ENCODE data around the gene SLC25A10.
"Not testable (repeated sequence)": the region's sequence is repeated elsewhere in the genome, so short reads cannot be mapped to it uniquely, and the experiment has no call there.

The SLC25A10 gene

DNA sequence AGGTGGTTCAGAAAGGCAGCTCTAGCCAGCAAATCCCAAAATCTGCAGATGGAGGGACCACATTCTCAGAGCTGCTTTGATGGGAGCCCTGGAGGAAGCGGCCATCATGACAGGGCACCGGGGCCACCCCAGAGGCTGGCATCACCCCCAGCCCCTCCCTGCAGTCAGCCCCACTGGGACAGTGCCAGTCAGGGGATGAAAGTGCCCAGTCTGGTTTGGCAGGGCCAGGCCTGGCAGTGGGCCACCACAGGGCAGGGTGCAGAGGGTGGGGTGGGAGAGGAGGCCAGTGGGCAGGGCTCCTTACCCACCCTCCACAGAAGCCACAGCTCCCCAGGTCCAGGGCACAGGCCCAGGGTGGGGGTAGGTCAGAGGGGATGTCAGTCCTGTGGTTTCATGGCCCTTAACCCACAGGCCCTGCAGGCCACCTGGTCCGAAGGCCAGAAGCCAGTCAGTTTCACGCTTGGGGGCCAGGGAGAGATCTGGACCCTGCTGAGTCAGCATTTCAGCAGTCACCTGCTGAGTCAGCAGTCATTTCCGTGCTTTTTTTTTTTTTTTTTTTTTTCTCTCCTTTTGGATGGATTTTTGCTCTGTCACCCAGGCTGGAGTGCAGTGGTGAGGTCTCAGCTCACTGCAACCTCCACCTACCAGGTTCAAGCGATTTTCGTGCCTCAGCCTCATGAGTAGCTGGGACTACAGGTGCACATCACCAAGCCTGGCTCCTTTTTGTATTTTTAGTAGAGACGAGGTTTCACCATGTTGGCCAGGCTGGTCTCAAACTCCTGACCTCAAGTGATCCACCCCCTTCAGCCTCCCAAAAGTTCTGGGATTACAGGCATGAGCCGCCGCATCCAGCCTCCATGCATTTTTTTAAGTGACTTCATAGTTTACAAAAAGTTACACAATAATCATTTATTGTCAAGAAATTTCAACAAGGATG is 10.4 kb downstream of the SLC25A10 start:
- no peak for DNase-seq (ENCODE audit: low spot score)

DNA sequence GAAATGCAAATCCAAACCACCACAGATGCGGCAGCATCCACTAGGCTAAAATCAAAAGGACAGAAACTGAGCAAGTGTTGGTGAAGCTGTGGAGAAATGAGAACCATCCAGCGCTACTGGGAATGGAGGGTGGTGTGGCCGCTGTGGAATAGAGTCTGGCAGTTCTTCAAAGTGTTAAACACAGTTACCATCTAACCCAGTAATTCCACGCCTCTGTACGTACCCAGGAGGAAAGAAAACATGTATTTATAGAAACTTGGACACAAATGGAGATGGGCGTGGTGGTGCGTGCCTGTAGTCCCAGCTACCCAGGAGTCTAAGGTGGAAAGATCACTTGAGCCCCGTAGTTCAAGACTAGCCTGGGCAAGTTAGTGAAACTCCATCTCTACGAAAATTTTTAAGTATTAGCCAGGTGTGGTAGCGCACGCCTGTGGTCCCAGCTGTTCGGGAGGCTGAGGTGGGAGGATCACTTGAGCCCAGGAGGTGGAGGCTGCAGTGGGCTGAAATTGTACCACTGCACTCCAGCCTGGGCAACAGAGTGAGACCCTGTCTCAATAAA is 11.6 kb downstream of the SLC25A10 start:
- DNase-seq (ENCODE audit: low spot score) = no peak

DNA sequence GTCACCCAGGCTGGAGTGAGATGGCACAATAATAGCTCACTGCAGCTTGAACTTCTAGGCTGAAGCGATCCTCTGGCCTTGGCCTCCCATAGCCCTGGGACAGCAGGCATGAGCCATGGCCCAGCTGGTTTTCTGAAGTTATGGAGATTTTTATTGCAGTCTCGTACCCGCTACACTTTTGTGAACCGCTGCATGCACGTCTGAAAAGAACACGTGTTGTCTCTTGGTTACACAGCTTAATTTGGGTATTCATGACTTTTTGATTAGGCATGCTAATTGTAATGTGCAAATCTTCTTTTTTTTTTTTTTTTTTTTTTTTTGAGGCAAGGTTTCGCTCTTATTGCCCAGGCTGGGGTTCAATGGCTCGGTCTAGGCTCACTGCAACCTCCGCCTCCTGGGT is 13.4 kb downstream of the SLC25A10 start:
- DNase-seq (ENCODE audit: low spot score) = no peak

DNA sequence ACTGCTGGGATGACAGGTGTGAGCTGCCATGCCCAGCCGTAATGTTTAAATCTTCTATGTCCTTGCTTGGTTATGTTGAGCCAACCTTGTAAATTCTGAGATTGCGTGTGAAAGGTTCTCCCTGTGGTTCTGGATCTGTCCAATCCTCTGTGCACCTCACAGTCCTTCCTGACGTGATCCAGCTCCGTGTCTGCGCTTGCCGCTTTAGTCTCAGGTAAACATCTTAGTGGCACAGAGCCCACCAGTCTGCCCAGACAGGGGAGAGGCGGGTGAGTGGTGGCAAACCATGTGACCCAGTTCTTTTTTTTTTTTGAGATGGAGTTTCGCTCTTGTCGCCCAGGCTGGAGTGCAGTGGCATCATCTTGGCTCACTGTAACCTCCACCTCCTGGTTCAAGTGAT is 13.9 kb downstream of the SLC25A10 start:
- no peak for DNase-seq (ENCODE audit: low spot score)

DNA sequence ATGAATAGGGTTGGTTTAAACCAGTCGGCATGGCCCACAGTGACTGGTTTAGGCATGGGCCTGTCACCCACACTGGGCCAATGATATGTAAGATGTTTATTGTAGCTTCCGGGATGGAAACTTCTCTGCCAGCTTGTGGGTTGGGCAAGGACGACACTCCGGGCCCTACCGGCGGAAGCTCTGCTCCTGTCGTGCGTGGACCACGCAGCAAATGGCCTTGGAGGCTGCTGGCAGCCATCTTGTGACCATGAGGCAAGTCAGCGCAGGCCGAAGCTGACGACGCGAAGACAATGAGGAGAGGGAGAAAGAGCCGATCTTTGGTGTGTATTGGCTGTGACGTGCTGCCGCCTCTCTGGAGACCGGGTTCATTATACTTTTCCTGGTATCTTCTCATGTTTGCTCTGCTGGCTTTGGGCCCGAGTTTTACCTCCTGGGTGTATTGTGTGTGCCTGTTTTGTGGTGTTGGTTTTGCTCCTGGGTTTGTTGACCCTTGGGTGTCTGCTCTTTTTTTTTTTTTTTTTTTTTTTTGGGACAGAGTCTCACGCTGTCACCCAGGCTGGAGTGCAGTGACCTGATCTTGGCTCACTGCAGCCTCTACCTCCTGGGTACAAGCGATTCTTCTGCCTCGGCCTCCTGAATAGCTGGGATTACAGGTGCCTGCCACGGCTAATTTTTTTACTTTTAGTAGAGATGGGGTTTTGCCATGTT is 15.4 kb downstream of the SLC25A10 start:
- DNase-seq (ENCODE audit: low spot score) = no peak

DNA sequence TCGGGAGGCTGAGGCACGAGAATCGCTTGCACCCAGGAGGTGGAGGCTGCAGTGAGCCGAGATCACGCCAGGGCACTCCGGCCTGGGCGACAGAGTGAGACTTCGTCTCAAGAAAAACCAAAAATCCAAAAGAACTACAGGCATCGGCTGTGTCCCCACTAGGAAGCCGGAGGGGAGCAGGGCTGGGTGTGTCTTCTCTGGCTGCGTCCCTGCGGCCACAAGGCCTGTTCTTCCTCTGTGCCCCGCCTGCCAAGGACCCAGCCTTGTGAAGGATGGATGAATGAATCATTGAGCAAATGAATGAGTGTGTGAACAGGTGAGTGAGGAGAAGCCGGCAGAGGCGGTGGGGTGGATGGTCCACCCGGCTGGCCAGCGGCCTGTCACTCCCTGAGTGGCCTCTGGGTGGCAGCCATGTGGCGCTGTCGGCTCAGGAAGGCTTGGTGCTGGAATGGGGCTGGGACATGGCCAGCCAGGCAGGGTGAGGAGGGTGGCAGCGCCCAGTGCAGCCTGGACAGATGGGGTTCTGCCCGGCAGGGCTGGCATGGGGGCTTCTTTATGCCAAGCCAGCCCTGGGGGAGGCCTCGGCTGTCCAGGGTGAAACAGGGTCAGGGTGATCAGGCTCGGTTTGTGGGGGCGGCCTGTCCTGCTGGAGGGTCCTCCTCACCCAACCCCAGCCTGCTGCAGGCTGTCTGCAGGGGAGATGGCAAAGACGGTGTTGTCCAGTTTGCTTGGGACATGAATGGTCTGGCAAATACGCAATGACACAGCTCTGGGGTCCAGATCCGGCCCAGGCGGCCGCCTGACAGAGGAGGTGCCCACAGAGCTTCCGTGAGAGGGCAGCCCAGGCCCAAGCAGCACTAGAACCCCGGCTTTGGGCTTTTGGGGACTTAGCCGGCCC is 21.7 kb downstream of the SLC25A10 start:
- peak; percentile 73 for DNase-seq (ENCODE audit: low spot score)

DNA sequence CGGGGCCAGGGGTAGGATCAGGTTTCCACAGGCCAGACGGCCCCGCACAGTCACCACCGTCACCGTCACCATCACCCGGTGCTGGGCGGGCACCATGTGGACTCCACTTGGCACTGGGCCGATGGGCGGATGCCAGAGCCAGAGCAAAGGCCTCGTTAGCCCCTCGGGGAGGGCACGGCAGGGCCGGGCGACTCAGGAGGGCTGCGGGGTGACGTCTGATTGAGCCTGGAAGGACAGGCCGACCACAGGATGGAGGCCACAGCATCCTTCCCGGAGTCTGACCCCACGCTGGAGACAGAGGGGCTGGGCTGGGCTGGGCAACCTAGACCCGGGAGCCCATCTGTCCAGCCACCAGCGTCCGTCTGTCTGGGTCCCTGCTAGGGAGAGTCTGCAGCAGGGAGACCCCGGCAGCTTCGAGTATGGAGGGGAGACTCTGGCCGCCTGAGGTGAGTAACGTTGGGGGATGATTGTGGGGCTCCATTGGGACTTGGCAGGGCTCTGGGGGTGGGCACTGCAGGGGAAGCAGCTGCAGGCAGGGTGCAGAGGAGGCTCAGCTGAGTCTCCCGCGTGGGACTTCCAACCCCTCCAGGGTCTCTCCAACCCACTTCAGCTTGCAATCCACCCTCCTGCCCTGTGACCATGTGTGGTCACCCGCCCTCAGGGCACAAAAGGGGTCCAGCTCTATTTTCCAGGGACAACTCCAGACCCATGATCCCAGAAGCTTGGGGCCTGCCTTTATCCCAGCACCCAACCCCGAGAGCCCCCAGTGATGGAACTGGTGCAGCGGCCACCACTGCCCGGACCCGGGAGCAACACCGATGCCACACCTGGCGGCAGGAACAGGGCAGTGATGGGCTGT is 22.6 kb downstream of the SLC25A10 start:
- no peak for DNase-seq (ENCODE audit: low spot score)

DNA sequence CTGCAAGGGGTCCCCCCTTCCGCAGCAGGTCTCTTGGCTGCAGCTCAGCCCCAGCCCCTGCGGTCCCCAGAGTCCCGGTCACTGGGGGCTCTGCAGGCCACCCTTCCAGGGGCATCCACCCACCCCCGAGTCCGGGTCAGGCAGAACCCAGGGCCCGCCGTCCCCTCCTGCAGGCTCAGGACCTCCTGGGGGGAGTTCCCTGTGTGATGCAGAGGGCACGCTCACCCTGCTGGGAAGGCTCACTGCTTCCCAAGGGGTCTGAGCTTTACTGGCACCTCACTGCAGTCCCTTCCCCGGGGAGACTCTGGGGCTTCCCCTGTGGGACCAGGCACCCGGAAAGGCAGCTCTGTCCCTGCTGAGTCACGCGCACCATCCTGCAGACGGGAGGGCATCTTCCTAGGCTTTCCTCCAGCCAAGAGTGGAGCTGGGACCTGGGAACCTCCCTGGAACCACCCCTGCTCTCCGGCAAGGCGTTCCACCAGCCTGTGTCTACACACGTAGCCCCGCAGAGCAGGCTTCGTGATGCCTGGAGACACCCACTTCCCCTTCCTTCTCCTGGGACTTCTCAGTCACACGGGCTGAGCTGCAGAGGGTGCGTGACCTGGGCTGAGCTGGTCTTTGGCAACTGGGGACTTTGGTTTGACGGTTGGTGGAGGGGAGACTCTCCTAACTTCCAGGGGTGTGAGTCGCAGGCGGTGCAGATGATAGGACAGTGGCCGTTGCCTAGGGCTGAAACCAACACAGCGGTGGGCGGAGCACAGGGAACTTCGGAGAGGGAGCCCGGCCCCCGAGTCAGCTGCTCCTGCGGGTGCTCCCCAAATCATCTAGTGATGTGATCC is 23.4 kb downstream of the SLC25A10 start:
- no peak for DNase-seq (ENCODE audit: low spot score)

DNA sequence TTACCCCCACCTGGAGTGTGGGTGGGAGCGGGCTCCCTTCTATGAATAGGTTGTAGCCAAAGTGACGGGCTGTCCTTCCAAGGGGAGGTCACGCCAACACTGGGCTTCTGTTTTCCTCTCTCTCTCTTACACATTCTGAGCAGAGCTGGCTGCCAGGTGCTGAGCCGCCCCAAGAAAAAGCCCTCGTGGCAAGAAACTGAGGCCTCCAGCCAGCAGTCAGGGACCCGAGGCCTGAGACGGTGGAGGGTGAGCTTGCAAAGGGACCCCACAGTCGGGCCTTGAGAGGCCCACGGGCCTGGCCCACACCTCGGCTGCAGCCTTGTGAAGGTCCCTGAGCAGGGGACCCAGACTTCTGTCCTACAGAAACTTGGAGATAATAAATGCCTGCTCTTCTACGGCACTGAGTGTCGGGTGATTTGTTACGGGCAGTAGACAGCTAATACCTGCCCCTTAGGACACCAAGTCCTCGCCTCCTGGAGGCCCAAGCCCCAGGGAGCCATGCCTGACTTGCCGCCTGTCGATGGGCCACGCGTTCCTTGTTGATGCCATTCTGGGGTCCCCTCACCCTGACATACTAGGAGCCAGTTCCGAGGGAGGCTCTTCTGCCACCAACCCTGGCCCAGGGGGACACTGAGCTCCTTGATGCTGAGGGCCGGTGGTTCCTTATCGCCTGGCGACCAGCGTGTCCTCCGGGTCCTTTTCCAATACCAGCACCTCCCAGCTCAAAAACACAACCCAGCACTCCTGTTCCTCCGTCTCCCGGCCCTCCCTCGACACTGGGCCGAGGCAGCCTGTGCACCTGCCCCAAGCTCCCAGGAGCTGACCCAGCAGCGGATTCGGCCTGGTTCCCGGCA is 26.1 kb downstream of the SLC25A10 start:
- no peak for DNase-seq (ENCODE audit: low spot score)

DNA sequence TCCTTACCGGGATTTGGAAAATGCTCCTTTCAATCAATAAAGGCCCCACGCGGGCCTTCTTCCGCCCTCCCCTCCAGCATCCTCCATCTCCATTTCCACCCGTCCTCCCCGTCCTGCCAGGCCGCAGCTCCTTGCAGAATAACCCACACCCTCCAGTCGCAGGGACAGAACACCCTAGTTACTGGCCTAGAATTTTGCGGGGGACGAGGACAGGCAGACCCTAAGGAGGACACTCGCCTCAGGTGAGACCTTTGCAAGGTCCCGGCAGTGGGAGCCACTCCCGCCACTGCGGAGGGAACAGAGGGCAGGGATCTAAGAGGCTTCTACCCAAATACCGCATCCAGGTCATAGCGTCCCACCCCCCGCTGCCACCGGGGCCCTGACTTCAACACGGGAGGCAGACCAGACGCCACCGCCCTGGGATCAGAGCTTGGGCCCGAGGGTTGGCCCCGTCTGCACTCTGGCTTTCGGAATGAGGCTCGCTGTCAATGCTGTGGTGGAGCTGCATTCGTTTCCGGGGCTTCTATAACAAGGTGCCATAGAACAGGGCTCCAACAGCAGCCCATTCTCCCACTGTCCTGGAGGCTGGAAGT is 26.8 kb downstream of the SLC25A10 start:
- no peak for DNase-seq (ENCODE audit: low spot score)

DNA sequence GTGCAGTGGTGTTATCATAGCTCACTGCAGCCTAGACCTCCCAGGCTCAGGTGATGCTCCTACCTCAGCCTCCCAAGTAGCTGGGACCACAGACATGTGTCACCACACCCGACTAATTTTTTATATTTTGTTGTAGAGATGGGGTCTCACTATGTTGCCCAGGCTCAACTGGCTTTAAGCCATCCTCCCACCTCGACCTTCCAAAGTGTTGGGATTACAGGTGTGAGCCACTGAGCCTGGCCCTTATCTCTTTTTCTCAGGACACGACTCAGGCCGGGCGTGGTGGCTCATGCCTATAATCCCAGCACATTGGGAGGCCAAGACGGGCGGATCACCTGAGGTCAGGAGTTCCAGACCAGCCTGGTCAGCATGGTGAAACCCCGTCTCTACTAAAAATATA is 27.5 kb downstream of the SLC25A10 start:
- not testable (repeated sequence) for DNase-seq (ENCODE audit: low spot score)

DNA sequence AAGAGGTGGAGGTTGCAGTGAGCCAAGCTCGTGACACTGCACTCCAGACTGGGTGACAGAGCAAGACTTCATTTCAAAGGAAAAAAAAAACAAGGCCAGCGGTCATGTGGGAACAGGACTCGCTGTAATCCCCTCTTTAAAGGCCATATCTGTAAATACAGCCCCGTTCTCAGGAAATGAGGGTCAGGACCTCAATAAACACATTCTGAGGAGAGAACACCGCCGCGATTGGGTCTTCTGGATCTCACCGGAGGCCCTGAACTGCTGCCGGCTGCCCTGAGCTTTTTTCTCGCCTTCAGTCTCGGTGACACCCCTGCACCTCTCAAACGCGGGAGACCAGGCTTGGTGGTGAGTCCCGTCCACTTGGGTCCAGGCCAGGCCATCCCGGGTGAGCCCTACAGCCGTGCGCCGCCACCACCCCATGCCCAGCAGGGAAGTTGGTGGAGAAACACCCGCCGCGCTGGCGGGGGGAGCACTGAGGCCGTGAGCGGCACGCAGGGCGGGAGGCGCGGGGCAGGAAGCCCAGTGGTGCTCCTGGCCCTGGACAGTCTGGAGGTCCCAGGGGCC is 28.4 kb downstream of the SLC25A10 start:
- no peak for DNase-seq (ENCODE audit: low spot score)

DNA sequence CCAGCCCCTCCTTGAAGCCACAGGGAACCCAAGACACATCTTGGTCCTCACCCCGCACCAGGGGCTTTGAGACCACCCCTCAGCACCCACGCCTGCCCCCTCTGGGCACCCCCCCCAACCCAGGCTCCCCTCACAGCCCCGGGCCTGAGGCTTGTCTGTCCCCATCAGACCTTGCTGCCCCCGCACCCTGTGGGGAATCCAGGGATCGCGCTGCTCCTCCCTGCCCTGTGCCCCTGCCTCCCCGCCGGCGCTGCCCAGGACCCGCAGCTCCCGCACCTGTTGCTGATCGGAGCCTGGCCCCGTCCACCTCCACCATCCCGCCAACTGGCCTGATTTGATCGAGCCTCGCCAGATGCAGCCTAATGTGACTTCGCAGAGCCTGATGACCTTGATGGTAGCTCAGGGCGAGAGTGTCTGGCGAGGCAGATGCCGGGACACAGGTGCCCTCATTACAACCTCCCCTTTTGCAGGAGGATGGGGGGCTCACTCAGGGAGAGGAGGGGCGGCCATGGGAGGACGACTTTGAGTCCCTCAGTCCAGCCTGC is 29.0 kb downstream of the SLC25A10 start:
- DNase-seq (ENCODE audit: low spot score) = no peak

DNA sequence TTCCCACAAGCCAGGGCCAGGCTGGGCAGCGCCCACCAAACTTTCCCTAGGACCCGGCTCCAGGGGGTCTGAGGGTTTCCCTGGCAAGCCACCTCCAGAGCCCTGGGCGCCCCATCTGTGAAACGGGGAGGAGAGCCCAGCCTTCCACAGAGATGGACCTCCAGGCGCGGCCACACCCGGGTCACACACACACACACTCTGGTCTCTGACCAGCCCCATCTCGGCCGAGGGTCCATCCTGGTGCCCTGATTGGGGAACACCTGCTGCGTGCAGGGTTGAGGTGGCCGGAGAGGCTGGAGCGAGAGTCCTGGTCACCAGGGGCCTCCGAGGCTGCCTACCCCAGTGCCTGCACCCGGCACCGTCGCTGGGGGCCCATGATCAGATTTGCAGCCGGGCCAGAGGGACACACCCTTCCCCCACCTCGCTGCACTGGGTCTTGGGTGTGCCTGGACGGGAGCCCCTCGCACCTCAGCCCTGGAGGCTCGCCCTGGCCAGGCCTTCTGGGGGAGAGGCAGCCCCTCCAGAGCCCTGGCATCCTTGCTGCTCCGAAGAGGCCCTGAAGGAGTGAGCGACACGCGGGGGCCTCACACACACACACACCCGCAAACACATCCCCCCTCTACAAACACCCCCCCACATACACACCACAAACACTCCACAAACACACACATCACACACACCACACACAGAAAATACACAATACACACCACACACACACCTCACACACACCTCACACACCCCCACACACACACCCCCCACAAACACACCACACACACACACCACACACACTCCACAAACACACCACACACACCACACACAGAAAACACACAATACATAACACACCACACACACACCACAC is 29.7 kb downstream of the SLC25A10 start:
- no peak for DNase-seq (ENCODE audit: low spot score)
